HFFc6 (cell line): ENCODE results near the gene NSUN3. TPM values are rescaled to one million over a fixed set of nuclear protein-coding genes. Genes with fewer than 3 reads are reported as not detected.

Experiments used
- DNase-seq: peaks from one replicate; pipeline ENCODE4 v3.0.0-alpha.2; 2018
- H3K27ac Mint-ChIP-seq: 2 replicates; pipeline ENCODE4 v1.8.0; 2020; ENCODE audit warnings: mild to moderate bottlenecking, mixed read lengths
- H3K27me3 Mint-ChIP-seq: 2 replicates; pipeline ENCODE4 v1.8.0; 2021; ENCODE audit warnings: mild to moderate bottlenecking, moderate library complexity, mixed read lengths; ENCODE audit not compliant: insufficient read depth
- H3K36me3 Mint-ChIP-seq: 2 replicates; pipeline ENCODE4 v1.8.0; 2021; ENCODE audit warnings: low read depth, mixed read lengths
- H3K4me1 Mint-ChIP-seq: 2 replicates; pipeline ENCODE4 v1.8.0; 2020; ENCODE audit warnings: low read depth, mixed read lengths
- H3K4me3 Mint-ChIP-seq: 2 replicates; pipeline ENCODE4 v1.8.0; 2020; ENCODE audit warnings: mild to moderate bottlenecking, moderate library complexity, mixed read lengths
- H3K9me3 Mint-ChIP-seq: 2 replicates; pipeline ENCODE4 v1.8.0; 2020; ENCODE audit warnings: mild to moderate bottlenecking, mixed read lengths
- CTCF ChIP-seq: fragments of 200-600 bp; sonication (generic); IDR thresholded peaks from 2 replicates; pipeline ENCODE4 v1.5.0; 2021; ENCODE audit warnings: antibody characterized with exemption, mild to moderate bottlenecking
- total RNA-seq, 6 experiments: library from RNA; stranded (reverse); fragmentation: NEBNext Ultra II Directional; extraction: Animal tissue kit (Norgen Biotek cat#: 25700); gene quantifications; 2 replicates in 1 of 6; 3 replicates in 5 of 6; pipeline ENCODE4 v1.2.3, GENCODE V29; 2021

Gene NSUN3
- total RNA-seq, 6 experiments from 2014 or later = 6.1 to 8.8 (median 7.2) TPM

GRCh38 chr3:94046533-94046932, 16.3 kb upstream of the NSUN3 start:
- Mint-ChIP-seq H3K4me3 (no peak overlapping the region), H3K4me1 (no peaks in the 10 kb centered on the region), H3K9me3 (peaks cover 4% of the 10 kb centered on the region), H3K36me3 (peaks cover 5% of the 10 kb centered on the region; the same call in 1 of the 2 replicates), H3K27ac (no peak overlapping the region), H3K27me3 (no peaks in the 10 kb centered on the region; the same call in 1 of the 2 replicates)
- TF ChIP-seq CTCF = no peak
- no peak for DNase-seq

- Mint-ChIP-seq H3K27ac (no peak overlapping the region), H3K36me3 (peaks cover 5% of the 10 kb centered on the region; the same call in 1 of the 2 replicates), H3K4me1 (no peaks in the 10 kb centered on the region), H3K27me3 (no peaks in the 10 kb centered on the region), H3K9me3 (no peaks in the 10 kb centered on the region; the same call in 1 of the 2 replicates), H3K4me3 (no peak overlapping the region)
- no peak for DNase-seq
- TF ChIP-seq CTCF = no peak
Observed at GRCh38 chr3:94049267-94049666, 13.6 kb upstream of the NSUN3 start.

DNA sequence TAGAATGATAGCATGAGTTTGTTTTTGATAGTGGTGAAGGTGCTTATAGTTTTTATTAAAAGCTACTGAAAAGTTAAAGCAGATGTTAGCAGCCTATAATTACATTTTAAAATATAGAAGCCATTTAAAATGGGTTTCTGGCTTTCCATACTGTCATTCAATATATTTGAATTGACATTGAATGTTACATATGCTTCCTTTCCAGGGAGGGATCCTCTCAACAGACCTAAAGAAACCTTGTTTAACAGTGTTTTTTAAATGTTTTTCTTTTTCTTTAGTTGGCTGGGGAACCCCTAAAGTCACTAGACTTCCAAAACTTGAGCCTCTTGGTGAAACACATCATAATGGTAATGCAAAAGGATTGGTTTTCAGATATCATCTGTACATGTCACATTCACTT, 12.3 kb upstream of the NSUN3 start:
- TF ChIP-seq CTCF = no peak
- Mint-ChIP-seq H3K4me3 (no peak overlapping the region), H3K36me3 (no peaks in the 10 kb centered on the region), H3K4me1 (no peaks in the 10 kb centered on the region), H3K9me3 (no peaks in the 10 kb centered on the region), H3K27me3 (no peaks in the 10 kb centered on the region), H3K27ac (no peak overlapping the region)
- no peak for DNase-seq

- no peak for TF ChIP-seq CTCF
- H3K27ac Mint-ChIP-seq = no peak overlapping the region
- peaks cover 28% of the 10 kb centered on the region for H3K4me1 Mint-ChIP-seq
- H3K9me3 Mint-ChIP-seq = no peaks in the 10 kb centered on the region
- no peak overlapping the region for H3K4me3 Mint-ChIP-seq
- DNase-seq = no peak
- no peaks in the 10 kb centered on the region; the same call in 1 of the 2 replicates for H3K27me3 Mint-ChIP-seq
- no peaks in the 10 kb centered on the region for H3K36me3 Mint-ChIP-seq
Observed at GRCh38 chr3:94061297-94061696, 1.6 kb upstream of the NSUN3 start.

GRCh38 chr3:94063496-94064119, 747 bp downstream of the NSUN3 start:
- TF ChIP-seq CTCF = no peak
- no peak for DNase-seq
- peak overlapping the region; percentile 98 for H3K4me3 Mint-ChIP-seq

More at GRCh38 chr3:94063496-94064119, 747 bp downstream of the NSUN3 start:
- Mint-ChIP-seq H3K27me3 (no peaks in the 10 kb centered on the region; the same call in 1 of the 2 replicates), H3K9me3 (no peaks in the 10 kb centered on the region), H3K4me1 (peaks cover 40% of the 10 kb centered on the region), H3K36me3 (peaks cover 12% of the 10 kb centered on the region), H3K27ac (peak overlapping the region; percentile 100)
